GM18511 (cell line): ENCODE data around the gene RPN2.

Experiments used
- ATAC-seq: cut with Tn5 transposase; IDR thresholded peaks from one replicate; pipeline ENCODE4 v1.9.1; 2021; ENCODE audit warnings: mild to moderate bottlenecking, moderate library complexity; ENCODE audit not compliant: unreplicated experiment

The RPN2 gene

DNA sequence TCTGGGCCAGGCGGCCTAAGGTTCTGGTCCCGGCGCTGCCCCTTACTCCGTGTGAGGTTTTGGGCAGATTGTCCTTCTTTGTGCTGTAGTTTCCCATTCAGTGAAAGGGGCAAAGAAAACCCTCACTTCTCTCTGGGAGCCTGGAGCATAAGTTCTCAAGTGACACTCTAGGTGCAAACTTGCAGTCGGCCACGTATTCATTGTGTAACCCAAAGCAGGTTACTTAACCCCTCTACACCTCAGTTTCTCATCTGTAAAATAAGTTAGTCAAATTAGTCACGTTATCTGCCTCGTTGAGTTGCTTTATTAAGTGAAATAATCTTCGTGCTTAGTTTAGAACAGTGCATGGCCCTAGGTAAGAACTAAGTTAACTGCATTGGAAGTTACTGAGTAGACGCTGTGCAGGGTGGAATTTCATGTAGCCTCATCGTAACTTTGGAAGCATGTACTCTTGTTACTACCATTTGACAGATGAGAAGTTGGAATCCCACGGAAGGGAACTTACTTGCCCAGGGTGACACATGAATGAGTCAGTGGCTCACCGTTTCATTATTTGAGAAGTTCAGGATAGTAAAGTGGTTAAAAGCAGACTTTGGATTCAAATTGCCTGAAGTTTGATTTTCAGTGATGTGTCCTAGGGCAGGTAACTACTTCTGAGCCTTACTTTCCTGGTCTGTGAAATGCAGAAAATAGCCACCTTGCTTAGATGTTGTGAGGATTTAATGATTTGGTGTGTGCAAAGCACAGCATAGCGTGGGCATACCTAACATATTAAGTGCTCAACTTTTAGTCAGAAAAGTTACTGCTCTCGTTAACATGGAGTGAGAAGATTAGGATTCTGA lies 774 bp downstream of the RPN2 start:
- ATAC-seq, result no peak

DNA sequence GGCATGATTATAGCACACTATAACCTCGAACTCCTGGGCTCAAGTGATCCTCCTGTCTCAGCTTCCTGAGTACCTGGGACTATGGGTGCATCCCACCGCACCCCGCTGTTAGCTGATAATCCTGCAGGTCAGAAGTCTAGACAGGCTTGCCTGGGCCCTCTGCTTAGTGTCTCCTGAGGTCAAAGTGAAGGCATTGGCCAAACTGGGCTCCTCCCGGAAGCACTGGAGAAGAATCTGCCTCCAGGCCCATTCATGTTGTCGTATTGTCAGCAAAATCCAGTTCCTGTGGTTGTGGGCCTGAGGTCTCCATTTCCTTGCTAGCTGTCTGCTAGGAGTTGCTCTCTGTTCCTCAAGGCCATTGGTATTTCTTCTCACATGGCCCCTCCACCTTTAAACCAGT lies 6.6 kb downstream of the RPN2 start:
- no peak for ATAC-seq

DNA sequence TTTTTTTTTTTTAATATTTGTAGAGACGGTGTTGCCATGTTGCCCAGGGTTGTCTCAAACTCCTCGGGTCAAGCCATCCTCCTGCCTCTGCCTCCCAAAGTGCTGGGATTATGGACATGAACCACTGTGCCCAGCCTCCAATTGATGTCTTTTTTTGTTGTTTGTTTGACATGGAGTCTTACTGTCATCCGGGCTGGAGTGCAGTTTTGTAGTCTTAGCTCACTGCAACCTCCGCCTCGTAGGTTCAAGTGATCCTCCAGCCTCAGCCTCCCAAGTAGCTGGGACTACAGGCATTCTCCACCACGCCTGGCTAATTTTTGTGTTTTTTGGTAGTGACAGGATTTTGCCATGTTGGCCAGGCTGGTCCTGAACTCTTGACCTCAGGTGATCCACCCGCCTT lies 9.7 kb downstream of the RPN2 start:
- ATAC-seq, result no peak

DNA sequence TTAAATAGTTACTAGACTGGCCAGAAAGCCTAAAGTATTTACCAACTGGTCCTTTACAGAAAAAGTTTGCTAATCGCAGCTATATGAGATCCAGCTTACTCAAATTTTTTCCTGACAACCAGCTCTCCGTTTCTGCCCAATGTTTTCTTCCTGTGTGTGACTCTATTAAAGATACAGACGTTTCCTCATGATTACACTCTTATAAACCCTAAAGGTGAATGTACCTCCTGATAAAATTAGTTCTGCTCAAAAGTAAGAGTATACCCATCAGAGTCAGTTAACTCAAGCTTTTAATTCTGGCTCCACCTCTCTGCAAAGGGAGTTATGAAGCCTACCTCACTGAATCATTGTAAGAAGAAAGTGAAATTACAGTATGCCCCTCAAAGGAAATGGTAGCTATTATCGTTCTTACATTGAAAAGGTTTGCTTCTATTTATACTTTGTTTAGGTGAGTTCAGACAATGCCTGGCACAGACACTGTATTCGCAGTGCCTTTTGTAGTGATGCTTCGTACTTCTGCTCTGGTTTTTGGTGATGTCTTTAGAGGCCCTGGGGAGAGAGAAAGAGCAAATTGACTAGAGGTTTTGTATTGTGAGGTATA lies 10.4 kb downstream of the RPN2 start:
- no peak for ATAC-seq

DNA sequence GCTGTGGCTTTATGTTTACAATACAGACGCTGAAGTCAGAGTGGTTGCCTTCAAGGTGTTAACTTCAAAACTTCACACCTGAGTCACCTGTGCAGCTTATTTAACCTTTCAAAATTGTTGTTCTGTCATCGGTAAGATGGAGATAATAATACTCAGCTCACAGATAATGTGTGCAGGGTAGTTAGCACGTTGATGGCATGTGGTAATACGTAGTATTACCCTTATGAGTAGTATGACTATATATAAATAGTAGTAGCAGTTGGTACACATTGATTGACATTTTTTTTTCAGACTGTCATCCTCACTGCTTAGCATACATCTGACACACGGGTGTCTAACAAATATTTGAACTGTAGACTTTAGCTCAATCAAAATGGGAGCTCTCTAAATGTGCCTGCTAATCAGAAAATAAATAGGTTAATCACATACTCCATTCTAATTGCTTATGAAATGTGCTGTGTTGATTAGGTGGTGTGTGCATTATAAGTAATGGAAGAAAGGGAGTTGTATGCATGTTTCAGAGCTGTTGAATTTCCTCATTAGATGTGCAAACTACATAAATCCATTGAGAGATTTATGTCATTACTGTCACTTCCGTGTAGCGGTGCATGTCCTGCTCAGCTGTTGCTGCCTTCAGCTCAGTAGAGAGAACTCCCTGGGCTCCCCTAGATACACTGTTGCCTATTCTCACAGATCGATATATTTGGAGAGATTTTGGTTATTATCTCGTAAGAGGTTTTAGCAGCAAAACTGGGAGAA lies 11.4 kb downstream of the RPN2 start:
- ATAC-seq, result no peak

GRCh38 chr20:37192137-37192854 lies 13.2 kb downstream of the RPN2 start:
- ATAC-seq, result peak; percentile 67

GRCh38 chr20:37193226-37193625 lies 14.1 kb downstream of the RPN2 start:
- no peak for ATAC-seq

DNA sequence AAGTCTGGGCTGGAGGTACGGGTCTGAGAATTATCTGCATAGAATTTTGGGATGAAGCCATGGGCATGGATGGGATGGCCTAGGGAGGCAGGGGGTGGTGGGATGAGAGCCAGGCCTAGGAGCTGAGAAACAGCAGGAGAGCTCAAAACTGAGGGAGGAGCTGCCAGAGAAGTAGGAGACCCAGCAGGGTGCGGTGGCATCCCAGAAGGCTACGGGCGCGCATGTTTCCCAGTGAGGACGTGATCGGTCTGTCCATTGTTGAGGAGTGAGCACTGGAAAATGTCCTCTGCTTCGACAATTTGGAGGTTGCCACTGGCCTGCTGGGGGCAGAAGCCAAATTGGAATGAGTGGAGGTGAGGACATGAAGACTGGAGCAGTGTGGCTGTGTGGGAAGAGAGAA lies 14.7 kb downstream of the RPN2 start:
- ATAC-seq, result no peak

GRCh38 chr20:37194621-37195417 lies 15.7 kb downstream of the RPN2 start:
- no peak for ATAC-seq

DNA sequence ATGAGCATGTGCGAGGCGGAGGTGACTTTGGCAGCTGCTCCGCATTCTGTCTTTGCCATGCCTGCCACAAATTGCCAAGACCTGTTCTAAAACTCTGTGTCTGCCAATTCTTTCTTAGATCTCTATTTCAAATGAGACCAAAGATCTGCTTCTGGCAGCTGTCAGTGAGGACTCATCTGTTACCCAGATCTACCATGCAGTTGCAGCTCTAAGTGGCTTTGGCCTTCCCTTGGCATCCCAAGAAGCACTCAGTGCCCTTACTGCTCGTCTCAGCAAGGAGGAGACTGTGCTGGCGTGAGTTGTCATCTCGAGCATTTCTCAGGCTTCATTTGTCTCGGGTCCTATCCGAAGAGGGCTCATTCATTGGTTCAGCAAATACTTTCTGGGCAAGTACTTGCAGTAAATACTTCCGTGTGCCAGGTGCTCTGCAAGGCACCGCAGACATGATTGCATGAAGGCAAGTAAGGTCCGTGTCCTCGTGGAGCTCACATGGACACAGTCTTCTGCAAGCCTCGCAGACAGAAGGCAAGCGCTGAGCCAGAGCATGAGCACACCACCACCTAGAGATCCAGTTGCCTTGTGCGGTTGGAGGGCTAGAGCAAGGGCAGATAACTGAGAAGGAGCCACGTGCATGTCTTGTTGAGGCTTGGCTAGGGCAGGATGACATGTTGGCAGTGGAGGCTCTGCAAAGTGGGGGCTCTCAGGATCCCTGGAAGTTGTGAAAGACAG lies 20.0 kb downstream of the RPN2 start:
- no peak for ATAC-seq

- no peak for ATAC-seq
Measured at GRCh38 chr20:37200376-37200775, 21.2 kb downstream of the RPN2 start.

GRCh38 chr20:37200926-37201826 lies 22.0 kb downstream of the RPN2 start:
- no peak for ATAC-seq

GRCh38 chr20:37201827-37202162 lies 22.7 kb downstream of the RPN2 start:
- ATAC-seq, result no peak

GRCh38 chr20:37202267-37202943 lies 23.3 kb downstream of the RPN2 start:
- ATAC-seq, result no peak

GRCh38 chr20:37204056-37204455 lies 24.9 kb downstream of the RPN2 start:
- ATAC-seq, result no peak

- ATAC-seq, result no peak
Measured at GRCh38 chr20:37205130-37205529, 26.0 kb downstream of the RPN2 start.

- ATAC-seq, result no peak
Measured at GRCh38 chr20:37205794-37206193, 26.7 kb downstream of the RPN2 start.

GRCh38 chr20:37207171-37207570 lies 28.0 kb downstream of the RPN2 start:
- ATAC-seq, result no peak
